Endothelial cell of hepatic sinusoid (primary cell): ENCODE data around the gene FAM114A2.

Experiments used
- in situ Hi-C: cut with HindIII; loops from 2 replicates; pipeline ENCODE4 v1.10.0; 2017; ENCODE audit warnings: low sequenced_read_pairs

Gene FAM114A2

GRCh38 chr5:153952893-153953292 is 85.8 kb downstream of the FAM114A2 start:
- in situ Hi-C loops: no loop called here

GRCh38 chr5:153952057-153952456 is 86.7 kb downstream of the FAM114A2 start:
- in situ Hi-C loops: no loop called here

GRCh38 chr5:153941265-153941664 is 97.4 kb downstream of the FAM114A2 start:
- in situ Hi-C loops: no loop called here
